ENCODE measurements around the gene FAM184B.

DNA sequence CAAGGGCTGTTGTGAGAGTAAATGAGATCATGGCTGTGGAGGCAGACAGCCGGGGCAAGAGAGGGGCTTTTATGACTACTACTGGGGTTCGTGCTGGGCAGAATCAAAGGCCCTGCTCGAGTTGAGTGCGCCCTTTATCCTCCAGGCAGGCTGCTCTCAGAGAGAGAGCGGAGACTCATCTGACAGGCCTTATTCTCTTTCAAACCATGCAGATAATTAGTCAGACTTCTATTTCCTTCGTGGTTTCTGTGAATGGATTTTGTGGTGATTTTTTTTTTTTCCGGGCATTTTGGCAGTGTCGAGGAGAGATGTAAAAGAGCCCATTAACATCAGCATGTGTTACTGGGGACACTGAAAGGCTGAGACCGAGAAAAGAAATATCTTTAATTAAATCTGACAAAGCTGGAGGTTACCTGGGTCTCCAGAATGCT, 93.4 kb downstream of the FAM184B start:
- TF ChIP-seq, protein P1, sequence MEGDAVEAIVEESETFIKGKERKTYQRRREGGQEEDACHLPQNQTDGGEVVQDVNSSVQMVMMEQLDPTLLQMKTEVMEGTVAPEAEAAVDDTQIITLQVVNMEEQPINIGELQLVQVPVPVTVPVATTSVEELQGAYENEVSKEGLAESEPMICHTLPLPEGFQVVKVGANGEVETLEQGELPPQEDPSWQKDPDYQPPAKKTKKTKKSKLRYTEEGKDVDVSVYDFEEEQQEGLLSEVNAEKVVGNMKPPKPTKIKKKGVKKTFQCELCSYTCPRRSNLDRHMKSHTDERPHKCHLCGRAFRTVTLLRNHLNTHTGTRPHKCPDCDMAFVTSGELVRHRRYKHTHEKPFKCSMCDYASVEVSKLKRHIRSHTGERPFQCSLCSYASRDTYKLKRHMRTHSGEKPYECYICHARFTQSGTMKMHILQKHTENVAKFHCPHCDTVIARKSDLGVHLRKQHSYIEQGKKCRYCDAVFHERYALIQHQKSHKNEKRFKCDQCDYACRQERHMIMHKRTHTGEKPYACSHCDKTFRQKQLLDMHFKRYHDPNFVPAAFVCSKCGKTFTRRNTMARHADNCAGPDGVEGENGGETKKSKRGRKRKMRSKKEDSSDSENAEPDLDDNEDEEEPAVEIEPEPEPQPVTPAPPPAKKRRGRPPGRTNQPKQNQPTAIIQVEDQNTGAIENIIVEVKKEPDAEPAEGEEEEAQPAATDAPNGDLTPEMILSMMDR (IDR thresholded peaks at IDR 0.05) = no peak
- TF ChIP-seq POLR2A (IDR thresholded peaks at IDR 0.05) = no peak

Data from vagina (tissue), 2 donors.